ENCODE data around the gene HNF4A.
"Not testable (repeated sequence)": the region's sequence is repeated elsewhere in the genome, so short reads cannot be mapped to it uniquely, and the experiment has no call there.

HNF4A gene

DNA sequence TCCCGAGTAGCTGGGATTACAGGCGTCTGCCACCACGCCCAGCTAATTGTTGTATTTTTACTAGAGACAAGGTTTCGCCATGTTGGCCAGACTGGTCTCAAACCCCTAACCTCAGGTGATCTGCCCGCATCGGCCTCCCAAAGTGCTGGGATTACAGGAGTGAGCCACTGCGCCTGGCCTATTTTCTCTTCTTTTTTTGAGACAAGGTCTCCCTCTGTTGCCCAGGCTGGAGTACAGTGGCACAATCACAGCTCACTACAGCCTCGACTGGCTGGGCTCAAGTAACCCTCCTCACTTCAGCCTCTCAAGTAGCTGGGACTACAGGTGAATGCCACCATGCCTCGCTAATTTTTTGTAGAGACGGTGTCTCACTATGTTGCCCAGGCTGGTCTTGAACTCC is 9.6 kb upstream of the HNF4A start:
- DNase-seq = not testable (repeated sequence)

DNA sequence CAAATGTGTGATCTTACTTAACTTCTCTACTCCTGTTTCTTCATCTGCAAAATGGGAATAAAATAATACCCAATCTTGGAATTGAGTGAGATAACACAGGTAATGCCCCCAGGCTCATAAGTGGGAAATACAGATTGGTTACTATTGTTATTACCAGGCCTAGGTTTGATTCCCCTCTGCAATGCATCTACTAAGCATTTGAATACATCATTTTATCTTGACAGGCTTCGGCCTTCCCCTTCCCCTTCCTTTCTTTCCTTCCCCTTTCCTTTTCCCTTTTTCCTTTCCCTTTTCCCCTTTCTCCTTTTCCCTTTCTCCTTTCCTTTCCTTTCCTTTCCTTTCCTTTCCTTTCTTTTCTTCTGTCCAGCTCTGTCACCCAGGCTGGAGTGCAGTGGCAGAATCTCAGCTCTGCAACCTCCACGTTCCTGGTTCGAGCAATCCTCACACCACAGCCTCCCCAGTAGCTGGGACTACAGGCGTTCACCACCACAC is 7.3 kb upstream of the HNF4A start:
- DNase-seq = no peak

DNA sequence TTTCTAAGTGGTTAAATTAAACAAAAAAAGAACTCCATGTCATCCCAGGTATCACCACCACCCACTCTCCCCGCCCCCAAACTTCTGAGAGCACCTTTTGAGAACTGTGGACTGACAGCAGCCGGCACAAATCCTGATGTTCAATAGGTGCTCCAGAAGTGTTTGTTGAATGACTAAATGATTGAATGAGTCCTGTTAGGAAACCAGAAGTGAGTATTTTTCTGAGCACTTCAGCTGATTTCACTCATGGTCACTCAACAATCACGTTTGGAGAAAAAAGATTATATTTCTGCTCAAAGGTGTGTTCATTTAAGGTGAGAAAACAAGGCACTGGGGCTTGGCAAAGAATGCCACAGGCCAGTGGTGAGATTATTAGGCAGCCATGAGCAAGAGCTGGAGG is 6.2 kb upstream of the HNF4A start:
- DNase-seq = no peak

DNA sequence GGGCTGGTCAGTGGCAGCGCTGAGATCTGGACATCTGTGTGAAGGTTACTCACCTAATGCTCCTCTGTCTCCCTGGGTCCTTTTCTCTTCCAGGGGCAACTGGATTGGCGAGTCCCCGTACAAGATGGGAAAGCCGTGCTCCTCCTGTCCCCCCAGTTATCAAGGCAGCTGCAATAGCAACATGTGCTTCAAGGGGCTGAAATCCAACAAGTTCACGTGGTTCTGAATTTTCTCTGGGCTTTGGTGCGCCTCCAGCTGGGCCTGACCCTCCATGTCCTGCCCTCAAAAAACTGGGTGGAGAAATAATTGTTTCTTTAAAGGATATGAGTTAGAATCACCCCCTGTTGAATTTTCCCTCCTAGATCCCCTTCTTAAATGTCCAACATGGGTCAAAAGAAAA is 4.9 kb upstream of the HNF4A start:
- DNase-seq = no peak

DNA sequence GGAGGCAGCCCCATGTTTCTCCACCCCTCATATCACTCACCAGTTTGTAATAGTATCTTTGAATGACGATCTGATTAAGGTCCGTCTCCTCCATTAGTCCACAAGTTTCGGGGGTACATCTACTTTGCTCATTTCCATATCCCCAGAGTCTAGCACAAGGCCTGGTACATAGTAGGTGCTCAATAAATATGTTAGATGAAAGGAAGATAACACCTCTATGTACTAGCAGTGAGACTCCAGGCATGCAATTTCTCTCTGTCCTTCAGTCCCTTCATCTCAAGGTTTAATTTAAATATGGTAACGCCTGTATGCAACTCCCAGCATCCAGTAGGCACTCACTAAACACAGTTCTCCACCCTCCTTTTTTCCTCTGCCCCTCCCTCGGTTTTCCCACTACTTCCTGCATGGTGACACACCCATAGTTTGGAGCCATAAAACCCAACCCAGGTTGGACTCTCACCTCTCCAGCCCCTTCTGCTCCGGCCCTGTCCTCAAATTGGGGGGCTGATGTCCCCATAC is 461 bp upstream of the HNF4A start:
- no peak for DNase-seq

DNA sequence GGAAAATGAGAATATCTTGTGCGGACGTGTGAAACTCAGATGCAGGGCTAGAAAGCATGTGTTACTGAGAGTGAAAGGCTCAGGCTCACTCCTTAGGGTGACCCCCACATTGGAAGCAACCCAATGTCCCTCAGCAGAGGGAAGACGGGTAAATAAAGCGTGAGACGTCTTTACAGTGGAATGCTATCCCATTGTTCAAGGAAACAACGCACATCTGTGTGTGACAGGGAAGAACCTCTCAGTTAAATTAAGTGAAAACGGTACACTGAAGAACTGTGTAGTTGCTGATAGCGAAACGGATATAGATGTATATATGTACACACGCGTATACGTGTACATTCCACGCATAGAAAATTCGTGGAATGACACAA is 839 bp downstream of the HNF4A start:
- no peak for DNase-seq

DNA sequence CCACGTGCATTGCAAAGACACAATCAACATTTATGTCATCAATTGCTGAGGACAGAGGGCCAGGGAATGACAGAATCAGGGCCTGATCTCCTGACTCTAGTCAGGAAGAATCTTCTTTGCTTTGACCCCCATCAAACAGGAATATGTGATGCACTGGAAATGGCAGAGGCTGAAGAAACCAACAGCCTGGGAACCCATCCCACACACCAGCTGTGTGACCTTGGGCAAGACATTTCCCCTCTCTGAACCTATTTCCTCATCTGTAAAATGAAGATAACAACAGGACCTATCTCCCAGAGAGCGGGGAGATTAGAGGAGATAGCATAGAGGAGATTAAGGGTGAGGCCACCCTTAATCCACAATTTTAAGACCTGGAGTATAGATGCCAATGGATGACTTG is 1.5 kb downstream of the HNF4A start:
- no peak for DNase-seq

DNA sequence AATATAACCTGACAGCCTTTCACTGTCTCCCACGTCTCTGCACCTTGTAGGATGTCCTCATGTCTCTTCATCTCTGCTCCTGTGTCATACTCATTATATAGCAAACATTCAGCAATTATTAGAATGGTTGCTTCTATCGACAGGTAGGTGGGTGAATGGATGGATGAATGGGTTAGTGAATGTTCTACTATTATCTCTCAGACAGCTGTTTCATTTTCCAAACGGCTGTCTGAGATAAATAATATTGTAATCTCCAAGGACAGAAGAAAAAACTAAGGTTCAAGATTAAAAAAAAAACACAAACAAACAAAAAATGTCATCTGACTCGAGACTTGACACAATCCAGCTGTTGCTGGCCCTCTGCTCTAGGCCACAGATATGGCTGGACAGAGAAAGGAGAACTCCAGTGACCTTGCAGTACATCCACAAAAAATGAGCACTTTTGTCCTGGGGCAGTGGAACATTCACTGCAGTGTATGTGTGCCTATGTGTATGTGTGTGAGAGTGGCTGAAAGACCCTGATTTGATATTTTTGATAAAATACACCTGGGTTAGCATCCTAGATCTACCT is 2.1 kb downstream of the HNF4A start:
- DNase-seq = no peak

DNA sequence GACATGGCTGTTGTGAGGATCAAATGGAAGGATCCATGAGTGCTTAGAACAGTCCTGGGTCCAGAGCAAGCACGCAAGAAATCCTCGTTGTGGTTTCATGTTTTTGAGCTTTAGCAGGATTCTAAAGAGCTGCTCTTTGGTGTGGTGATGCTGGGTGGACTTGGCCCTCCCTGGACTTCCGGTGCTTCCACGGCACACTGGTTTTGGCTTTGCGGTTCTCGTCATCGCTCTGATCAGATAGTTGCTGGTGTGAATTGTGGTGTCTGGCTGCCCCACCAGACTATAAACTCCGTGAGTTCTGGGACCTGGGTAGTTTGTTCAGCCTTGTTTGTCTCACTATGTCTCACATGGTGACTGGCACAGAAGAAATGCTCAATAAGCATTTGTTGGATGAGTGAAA is 3.3 kb downstream of the HNF4A start:
- DNase-seq = no peak

DNA sequence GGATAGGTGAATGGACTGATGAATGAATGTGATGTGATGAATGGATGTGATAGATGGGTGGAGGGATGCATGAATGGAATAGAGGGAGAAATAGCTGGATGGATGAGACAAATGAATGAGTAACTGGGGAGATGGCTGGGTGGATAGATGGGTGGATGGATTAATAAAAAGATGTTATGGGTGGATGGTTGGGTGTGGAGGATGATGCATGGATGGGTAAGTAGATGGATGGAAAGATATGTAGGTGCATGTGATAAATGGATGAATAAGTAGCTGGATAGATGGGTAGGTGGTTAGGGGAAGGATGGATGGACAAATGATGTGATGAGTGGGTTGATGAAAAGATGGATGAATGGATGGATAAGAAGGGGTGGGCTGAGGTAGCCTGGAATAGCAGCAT is 4.7 kb downstream of the HNF4A start:
- DNase-seq = no peak

DNA sequence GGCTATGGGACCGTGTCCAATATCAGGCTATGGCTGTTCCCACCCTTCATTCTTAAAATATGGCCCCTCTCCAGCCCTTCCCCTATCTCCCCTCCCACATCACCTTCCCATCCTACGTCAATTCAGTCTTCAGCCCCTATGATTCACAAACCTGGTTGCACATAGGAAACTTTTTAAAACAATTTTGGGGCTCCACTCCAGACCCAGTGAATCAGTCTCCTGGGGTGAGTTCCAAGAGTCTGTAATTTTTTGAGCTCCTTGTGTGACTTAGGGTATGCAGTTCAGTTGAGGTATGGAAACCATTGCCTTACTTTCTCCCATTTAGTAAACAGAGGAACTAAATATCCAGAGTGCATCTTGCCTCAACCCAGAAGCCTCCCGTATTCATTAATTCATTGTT is 5.5 kb downstream of the HNF4A start:
- no peak for DNase-seq

DNA sequence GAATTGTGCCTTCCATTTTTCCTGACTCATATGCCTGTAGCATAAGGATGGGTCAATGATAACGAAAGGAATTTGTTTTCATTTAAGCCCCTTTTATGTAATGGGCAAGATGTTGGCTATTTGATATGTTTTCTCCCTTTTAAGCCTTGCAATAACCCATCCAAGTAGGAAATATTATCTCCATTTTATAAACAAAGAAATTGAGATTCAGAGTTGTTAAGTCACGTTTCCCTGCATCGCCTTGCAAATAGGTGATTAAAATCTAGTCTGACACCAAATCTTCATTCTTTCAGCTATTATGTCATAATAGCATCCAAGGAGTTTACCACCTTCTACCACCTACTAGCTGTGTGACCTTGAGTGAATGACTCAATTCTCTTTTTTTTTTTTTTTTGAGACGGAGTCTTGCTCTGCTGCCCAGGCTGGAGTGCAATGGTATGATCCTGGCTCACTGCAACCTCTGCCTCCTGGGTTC is 7.0 kb downstream of the HNF4A start:
- DNase-seq = no peak

DNA sequence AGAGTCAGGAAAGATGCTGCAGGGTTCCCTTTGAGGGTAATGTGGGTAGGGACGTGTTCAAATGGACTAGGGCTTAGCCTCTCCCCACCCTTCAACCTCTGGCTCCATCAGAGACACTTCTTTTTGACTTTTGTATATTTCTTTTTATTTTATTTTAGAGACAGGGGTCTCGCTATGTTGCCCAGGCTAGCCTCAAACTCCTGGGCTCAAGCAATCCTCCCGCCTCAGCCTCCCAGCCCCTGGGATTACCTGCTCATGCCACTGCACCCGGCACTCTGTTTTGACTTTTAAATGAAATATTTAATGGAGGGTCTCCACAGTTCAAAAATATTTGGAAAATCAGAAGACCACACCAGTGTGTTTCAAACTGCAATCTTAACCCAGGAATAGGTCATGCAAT is 8.6 kb downstream of the HNF4A start:
- no peak for DNase-seq

DNA sequence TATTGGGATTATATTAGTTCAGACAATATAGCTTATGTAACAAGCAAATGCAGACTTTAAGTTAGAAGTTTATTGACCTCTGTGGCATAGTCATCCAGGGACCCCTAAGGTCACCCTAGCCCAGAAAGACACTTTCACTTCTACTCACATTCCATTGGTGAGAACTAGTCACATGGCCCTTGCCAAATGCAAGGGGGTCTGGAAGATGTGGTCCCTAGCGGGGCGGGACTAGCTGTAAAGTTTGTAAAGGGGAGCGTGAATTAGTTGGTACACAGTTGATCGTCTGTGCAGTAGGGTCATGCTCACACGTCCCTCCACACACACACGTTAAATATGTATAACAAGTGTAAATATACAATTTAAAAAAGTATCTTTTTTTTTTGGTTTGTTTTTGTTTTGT is 9.3 kb downstream of the HNF4A start:
- no peak for DNase-seq

DNA sequence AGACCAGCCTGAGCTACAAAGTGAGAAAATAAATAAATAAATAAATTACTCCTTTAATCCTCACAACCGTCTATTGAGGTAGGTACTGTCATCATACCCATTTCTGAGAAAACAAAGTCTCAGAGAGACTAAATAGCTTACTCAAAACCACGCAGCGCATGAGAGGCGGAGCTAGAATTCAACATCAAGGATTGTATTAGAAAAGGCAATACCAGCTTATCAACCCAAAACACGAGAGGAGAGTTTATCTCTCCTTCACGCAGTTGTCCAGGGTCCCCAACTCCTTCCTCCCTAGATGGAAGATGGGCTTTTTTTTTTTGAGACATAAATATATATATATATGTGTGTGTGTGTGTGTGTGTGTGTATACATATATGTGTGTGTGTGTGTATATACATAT is 12.2 kb downstream of the HNF4A start:
- DNase-seq = no peak

DNA sequence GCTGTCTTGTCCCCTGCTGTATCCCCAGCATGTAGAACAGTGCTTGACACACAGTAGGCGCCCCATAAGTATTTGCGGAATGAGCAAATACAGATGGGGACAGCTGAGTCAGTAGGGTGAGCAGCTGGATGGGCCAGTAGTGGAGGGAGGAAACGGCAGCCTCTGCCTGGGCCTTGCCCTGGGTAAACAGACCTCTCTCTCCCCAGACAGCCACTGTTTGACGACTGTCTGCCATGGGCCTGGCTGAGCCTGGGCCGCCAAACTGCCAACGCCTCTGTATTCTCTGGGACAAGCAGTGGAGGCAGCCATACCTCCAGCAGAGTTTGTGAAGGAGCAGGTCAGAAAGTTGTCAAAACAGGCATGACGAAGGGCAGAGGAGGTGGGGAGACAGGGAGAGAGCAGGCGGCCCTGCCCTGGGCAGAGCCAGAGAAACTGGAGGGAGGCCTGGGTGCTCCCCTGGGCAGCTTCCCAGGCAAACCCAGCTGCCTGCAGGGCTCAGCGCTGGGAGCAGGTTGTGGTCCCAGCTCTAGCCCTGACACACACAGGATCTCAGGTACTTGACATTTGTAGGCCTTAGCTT is 15.2 kb downstream of the HNF4A start:
- DNase-seq = no peak

DNA sequence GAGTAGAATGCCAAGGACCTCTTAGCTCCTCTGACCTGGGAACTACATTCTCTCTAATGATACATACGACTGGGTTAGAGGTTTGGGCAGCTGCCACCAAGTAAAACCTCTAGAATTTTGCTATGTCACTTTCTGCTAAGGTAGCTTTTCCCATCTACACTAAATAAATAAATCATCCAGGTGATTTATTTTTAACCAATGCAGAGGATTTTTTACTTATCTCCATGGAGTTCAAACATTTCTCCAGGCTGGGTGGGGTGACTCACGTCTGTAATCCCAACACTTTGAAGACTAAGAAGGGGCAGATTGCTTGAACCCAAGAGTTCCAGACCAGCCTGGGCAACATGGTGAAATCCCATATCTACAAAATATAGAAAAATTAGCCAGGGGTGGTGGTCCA is 27.1 kb downstream of the HNF4A start:
- no peak for DNase-seq

DNA sequence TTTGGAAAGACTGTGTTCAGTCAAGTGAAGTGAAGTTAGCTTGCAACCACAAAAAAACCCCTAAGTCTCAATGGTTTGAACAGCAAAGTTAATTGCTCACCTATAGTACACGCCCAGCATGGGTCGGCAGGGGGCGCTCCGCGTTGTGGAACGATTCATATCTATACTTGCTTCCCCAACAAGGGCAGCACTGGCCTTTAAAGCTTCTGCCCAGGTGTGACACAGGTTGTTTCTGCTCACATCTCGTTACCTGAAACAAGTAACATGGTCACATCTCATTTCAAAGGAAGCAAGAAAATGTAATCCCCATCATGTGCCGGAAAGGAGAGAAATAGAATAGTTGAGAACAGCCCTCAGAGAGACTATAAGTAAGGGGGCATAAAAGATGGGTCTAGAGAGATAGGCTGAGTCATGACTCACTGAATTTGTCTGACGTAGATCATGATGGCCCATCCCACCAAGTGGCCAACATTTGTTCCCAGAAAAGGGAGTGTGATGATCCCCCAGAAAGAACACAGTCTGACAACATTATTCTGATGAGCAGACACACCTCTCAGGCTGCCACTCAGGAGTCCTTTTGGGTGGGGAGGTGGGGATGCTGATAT is 29.0 kb downstream of the HNF4A start:
- DNase-seq = peak; percentile 44

DNA sequence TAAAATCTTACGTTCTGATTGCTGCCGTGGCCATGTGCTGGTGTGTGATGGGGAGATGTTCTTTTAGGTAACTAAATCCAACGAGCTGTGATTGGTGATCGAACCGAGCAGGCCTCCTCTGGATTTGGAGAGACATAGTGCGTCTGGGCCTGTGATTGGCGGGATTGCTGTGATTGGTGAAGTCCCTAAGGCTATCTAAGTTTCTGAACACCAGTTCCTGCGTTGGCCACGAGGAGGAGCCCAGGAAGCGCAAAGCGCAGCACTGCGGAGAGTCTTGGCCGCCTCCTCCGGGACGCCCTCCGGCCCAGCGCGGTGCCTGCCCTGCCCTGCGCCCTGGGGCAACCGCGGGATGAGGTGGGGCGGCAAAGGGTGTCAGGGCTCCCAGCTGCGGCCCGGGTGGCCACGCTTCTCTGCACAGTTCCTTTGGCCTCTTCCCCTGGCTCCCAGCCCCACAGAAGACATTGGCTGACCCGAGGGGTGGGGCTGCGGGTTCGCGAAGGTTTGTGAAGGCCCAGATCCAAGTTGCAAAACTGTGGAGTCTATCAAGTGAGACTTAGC is 33.0 kb downstream of the HNF4A start:
- DNase-seq = peak; percentile 16

DNA sequence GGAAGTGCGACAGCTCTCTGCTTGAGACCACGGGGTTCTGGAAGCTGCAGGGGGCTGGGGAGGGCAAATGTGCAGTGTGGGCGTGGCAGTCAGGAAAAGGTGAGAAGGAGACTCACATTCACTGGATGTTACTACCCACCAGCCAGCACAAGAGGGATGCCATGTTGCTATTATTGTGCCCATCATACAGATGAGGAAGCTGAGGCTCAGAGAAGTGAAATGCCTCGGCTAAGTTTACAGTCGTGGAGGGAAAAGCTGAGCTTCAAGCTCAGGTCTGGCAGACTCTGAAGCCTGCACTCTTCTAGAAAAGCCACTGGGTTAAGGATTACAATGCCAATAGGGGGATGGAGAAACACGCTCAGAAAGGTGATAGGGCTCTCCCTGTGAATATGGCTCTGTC is 34.4 kb downstream of the HNF4A start:
- DNase-seq = no peak

DNA sequence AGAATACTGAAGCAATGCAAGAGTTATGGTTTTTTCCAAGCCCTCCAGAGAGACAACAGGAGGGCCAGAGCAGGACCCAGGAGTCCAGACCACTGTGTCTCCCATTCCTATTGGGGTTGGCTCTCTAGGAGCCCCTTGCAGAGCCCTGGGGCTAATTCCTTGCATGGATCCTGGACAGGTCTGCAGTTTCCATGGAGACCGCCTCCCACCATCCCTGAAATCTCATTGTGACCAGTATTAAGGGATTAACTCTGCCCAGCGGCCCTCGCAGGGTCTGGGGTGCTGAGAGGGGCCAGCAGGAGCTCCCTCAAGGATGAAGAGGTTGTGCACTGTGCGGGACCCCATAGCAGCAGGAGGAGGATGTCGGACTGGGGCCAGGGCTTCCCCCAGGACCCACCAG is 34.8 kb downstream of the HNF4A start:
- DNase-seq = no peak

DNA sequence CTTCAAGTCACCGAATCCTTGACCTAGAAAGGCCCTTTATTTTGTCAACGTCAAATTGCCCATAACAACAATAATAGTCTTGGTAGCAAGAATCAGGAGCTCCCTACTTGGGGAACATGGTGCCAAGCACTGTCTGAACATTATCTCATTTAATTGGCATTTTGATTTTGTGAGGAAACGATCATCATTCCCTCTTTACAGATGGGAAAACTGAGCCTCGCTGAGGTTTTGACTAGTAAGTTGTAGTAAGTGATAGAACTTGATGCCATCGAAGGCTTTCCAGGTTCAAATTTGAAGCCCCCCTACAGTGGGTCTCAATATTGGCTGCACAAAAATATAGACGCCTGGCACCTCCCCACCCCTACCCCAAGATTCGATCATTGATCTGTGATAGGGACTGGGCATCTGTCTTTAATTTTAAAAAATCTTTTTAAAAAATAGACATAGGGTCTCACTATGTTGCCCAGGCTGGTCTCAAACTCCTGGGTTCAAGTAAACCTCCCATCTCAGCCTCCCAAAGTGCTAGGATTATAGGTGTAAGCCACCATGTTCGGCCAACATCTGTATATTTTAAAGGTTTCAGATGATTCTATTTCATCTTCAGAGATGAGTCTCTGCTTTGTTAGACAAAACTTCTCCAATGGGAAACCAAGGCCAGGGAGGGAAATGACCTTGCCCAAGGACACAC is 36.7 kb downstream of the HNF4A start:
- DNase-seq = no peak

DNA sequence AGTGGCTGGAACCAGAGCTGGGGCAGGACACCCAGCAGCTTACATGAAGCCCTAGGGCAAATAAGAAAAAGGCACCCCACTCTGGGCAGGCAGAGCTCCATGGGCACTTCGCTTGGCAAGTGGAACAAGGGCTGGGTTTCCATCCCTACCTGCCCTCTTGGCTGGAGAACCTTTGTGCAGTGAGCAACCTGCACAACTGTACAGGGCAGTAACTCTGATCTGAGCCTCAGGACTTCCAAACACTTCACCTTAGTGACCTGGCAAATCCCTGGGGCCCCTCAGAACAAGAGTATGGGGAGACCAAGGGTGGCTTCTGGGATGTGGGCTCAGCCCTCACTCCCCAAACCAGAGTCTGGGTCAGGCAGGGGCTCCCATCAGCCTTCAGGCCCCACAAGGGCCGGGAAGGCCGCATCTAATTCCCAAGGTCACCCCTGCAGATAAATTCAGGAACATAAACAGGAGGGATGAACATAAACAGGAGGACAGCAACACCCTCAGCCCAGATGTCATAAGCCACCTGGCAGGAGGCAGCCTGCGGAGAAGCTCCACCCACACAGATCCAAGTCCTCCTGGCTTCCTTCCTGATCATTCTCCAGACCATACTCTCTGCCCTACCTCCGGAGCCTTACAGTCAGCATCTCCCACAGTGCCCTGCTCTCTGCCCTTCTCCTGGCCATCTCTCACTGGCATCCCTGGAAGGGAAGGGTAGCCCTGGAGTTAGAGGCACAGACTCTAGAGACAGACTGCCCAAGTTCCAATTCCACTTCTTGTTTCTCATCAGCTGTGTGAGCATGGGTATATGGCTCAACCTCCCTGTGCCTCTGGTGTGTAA is 37.5 kb downstream of the HNF4A start:
- no peak for DNase-seq

Data from midbrain (tissue), 1 donor.